Upper lobe of left lung (tissue), 6 donors: ENCODE measurements around the gene VCP. TPM values are rescaled to one million over a fixed set of nuclear protein-coding genes. Genes with fewer than 3 reads are reported as not detected.

Source experiments
- ATAC-seq, 2 donors: fragments of 200-7000 bp; cut with Tn5 transposase; one replicate each; pipeline ENCODE4 v1.9.1; 2022; ENCODE audit warnings: mild to moderate bottlenecking in 2 of 2, moderate library complexity in 2 of 2; ENCODE audit not compliant: low FRiP score in 2 of 2
- DNase-seq, 2 donors: peaks; one replicate each; pipeline ENCODE4 v3.0.0-alpha.2; 2019 to 2020
- H3K27ac ChIP-seq, 4 donors: fragments of 200-600 bp; sonication (generic); one replicate each; pipeline ENCODE4 v1.5.1; 2016 to 2019
- H3K27me3 ChIP-seq, 4 donors: fragments of 200-600 bp; sonication (generic); one replicate each; pipeline ENCODE4 v1.5.1; 2017 to 2019
- H3K36me3 ChIP-seq, 4 donors: fragments of 200-600 bp; sonication (generic); one replicate each; pipeline ENCODE4 v1.5.1; 2016 to 2019
- H3K4me1 ChIP-seq, 4 donors: fragments of 200-600 bp; sonication (generic); one replicate each; pipeline ENCODE4 v1.5.1; 2018 to 2019
- H3K4me3 ChIP-seq, 4 donors: fragments of 200-600 bp; sonication (generic); one replicate each; pipeline ENCODE4 v1.5.1; 2017 to 2019; ENCODE audit warnings: mild to moderate bottlenecking in 2 of 4, moderate library complexity in 1 of 4
- H3K9me3 ChIP-seq, 4 donors: fragments of 200-600 bp; sonication (generic); one replicate each; pipeline ENCODE4 v1.5.1; 2018 to 2019
- CTCF ChIP-seq, 6 experiments: fragments of 450-650 bp in 4 of 6; fragments of 200-600 bp in 2 of 6; sonication (generic) in 2 of 6; IDR thresholded peaks; one replicate each; pipeline ENCODE4 v1.5.1; 2016 to 2019; ENCODE audit warnings: antibody characterized with exemption in 6 of 6
- EP300 ChIP-seq, 4 donors: sonication (generic); formaldehyde crosslinking; IDR thresholded peaks; one replicate each; pipeline ENCODE4 v1.5.1; 2017; ENCODE audit warnings: antibody characterized with exemption in 4 of 4, control low read depth in 2 of 4
- POLR2A ChIP-seq, 4 donors: fragments of 450-650 bp; IDR thresholded peaks; one replicate each; pipeline ENCODE4 v1.5.1; 2016 to 2017; ENCODE audit warnings: antibody characterized with exemption in 4 of 4, mild to moderate bottlenecking in 2 of 4
- POLR2AphosphoS5 ChIP-seq, 2 donors: sonication (generic); formaldehyde crosslinking; IDR thresholded peaks; one replicate each; pipeline ENCODE4 v1.5.1; 2017; ENCODE audit warnings: antibody characterized with exemption in 2 of 2
- WGBS, 2 donors: methylation state at CpG; one replicate each; pipeline ENCODE4 v1.1.5; 2017 to 2018; 5-methylcytosine and 5-hydroxymethylcytosine counted together
- total RNA-seq, 6 donors: library from RNA; depleted of rRNA in 4 of 6; stranded (reverse); fragments of >200 nt in 4 of 6; gene quantifications; one replicate each; pipeline versions ENCODE4 v1.1.0 to v1.2.1, GENCODE V29; 2016 to 2021
- donor health status: DM: no; HTN: no; CAD: no; lungs with moderate emphysema.
- donor health status: DM: no; HTN: yes; CAD: no; lungs with severe emphysema.

VCP gene
- total RNA-seq, 6 donors from 2014 or later: 170 to 215 (median 189) TPM

- ATAC-seq (peak in 1 of 2 donors; percentile 44), DNase-seq (no peak)
- H3K27ac ChIP-seq: no peak overlapping the region
- no peak overlapping the region for H3K4me3 ChIP-seq
- H3K4me1 ChIP-seq: no peaks in the 10 kb centered on the region
- 94 to 96% methylated on average over 9 of the region's 9 CpGs for WGBS, 2 donors
- TF ChIP-seq CTCF (IDR thresholded peaks at IDR 0.05): no peak
- no peak for TF ChIP-seq EP300 (IDR thresholded peaks at IDR 0.05)
- no peak for TF ChIP-seq POLR2A (IDR thresholded peaks at IDR 0.05)
- TF ChIP-seq POLR2AphosphoS5 (IDR thresholded peaks at IDR 0.05): no peak
- peaks cover 58 to 98% (median 80%) of the 10 kb centered on the region in 4 donors for H3K36me3 ChIP-seq
- H3K27me3 ChIP-seq: no peaks in the 10 kb centered on the region
- no peaks in the 10 kb centered on the region for H3K9me3 ChIP-seq
These were observed 15.7 kb downstream of the VCP start for GRCh38 chr9:35056571-35057270.

- peaks cover 41 to 97% (median 69%) of the 10 kb centered on the region in 4 donors for H3K36me3 ChIP-seq
These were observed 17.4 kb downstream of the VCP start for GRCh38 chr9:35054871-35055644.

GRCh38 chr9:35054185-35054835 is 18.1 kb downstream of the VCP start:
- Histone ChIP-seq H3K27ac (no peak overlapping the region), H3K4me1 (no peaks in the 10 kb centered on the region), H3K4me3 (no peak overlapping the region), H3K36me3 (peaks cover 34 to 97% (median 67%) of the 10 kb centered on the region in 4 donors), H3K9me3 (no peaks in the 10 kb centered on the region), H3K27me3 (no peaks in the 10 kb centered on the region)
- ATAC-seq (no peak), DNase-seq (no peak)
- 67 to 70% methylated on average over 5 of the region's 5 CpGs for WGBS, 2 donors
- no peak for TF ChIP-seq POLR2A (IDR thresholded peaks at IDR 0.05)
- TF ChIP-seq EP300 (IDR thresholded peaks at IDR 0.05): no peak
- TF ChIP-seq CTCF (IDR thresholded peaks at IDR 0.05): no peak
- no peak for TF ChIP-seq POLR2AphosphoS5 (IDR thresholded peaks at IDR 0.05)

More at GRCh38 chr9:35054871-35055644, 17.4 kb downstream of the VCP start:
- DNase-seq (no peak), ATAC-seq (no peak)
- Histone ChIP-seq H3K9me3 (no peaks in the 10 kb centered on the region), H3K27me3 (no peaks in the 10 kb centered on the region), H3K4me1 (no peaks in the 10 kb centered on the region), H3K4me3 (no peak overlapping the region), H3K27ac (no peak overlapping the region)
- WGBS, 2 donors: 95% methylated on average over 14 of the region's 14 CpGs
- TF ChIP-seq EP300 (IDR thresholded peaks at IDR 0.05) (no peak), POLR2A (IDR thresholded peaks at IDR 0.05) (no peak), CTCF (IDR thresholded peaks at IDR 0.05) (no peak), POLR2AphosphoS5 (IDR thresholded peaks at IDR 0.05) (no peak)

- ATAC-seq: peak; percentile 42 to 72
- 82 to 83% methylated on average over 7 of the region's 7 CpGs for WGBS, 2 donors
- H3K27ac ChIP-seq: no peak overlapping the region
These were observed 21.1 kb downstream of the VCP start for GRCh38 chr9:35051069-35051967.

More at GRCh38 chr9:35051069-35051967, 21.1 kb downstream of the VCP start:
- Histone ChIP-seq H3K4me1 (no peaks in the 10 kb centered on the region), H3K4me3 (no peak overlapping the region), H3K36me3 (peaks cover 7 to 85% (median 45%) of the 10 kb centered on the region in 4 donors), H3K27me3 (no peaks in the 10 kb centered on the region), H3K9me3 (no peaks in the 10 kb centered on the region)
- peak in 1 of 2 donors; percentile 28 for DNase-seq
- no peak for TF ChIP-seq POLR2AphosphoS5 (IDR thresholded peaks at IDR 0.05)
- peak in 5 of 6 experiments; percentile 46 to 66 (median 61) for TF ChIP-seq CTCF (IDR thresholded peaks at IDR 0.05)
